ENCODE data around the gene SH3BP2.

SH3BP2 gene

DNA sequence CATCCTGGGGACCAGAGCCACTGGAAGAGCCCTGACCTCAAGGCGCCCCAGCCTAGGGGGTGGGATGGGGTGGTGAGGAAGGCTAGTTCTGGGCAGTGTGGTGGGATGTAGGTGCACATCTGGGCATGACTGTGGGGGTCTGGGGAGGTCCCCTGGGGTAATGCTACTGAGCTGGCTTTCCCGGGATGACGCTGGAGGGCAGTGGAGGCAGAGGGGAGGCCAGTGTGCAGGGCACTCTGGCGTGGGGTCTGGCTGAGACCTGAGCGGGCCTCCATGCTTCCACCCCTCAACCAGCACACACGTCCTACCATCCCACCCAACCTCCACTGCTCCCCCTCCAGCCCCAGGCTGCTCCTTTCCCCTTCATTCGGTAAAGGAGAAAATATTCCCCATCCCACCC is 4.8 kb upstream of the SH3BP2 start:
- no peak overlapping the region for H3K4me3 ChIP-seq (ENCODE audit: low read depth, low read length)
- no peak for DNase-seq (ENCODE audit: low read depth)
- TF ChIP-seq, protein P1, sequence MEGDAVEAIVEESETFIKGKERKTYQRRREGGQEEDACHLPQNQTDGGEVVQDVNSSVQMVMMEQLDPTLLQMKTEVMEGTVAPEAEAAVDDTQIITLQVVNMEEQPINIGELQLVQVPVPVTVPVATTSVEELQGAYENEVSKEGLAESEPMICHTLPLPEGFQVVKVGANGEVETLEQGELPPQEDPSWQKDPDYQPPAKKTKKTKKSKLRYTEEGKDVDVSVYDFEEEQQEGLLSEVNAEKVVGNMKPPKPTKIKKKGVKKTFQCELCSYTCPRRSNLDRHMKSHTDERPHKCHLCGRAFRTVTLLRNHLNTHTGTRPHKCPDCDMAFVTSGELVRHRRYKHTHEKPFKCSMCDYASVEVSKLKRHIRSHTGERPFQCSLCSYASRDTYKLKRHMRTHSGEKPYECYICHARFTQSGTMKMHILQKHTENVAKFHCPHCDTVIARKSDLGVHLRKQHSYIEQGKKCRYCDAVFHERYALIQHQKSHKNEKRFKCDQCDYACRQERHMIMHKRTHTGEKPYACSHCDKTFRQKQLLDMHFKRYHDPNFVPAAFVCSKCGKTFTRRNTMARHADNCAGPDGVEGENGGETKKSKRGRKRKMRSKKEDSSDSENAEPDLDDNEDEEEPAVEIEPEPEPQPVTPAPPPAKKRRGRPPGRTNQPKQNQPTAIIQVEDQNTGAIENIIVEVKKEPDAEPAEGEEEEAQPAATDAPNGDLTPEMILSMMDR (IDR thresholded peaks at IDR 0.05; ENCODE audit: low read depth, low read length, missing control alignments) = no peak

DNA sequence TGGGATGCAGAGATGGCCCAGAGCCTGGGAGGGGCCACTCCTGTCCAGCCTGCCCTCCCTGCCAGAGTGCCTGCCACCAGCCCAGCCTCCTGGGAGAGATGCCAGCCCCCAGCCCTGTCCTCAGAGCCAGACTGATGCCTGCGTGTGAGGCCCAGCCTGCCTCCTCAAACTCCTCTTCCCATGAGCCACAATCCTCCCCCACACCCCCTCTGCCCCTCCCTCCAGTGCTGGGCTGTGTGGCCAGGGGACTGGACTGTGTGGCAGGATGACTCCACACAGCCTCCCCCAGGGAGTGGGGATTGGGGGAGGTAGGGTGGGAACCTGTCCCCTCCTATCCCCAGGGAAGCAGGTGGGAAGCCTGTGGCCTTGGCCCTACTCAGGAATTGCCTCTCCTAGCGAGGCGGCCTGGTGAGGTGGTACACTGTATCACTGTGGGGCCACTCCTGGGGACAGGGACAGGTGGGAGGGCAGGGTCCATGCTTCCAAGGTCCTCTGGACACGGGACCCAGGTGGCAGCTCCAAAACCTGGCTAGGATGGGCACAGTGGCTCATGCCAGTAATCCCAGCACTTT is 4.3 kb upstream of the SH3BP2 start:
- TF ChIP-seq, protein P1 (IDR thresholded peaks at IDR 0.05; ENCODE audit: low read depth, low read length, missing control alignments) = no peak
- no peak for DNase-seq (ENCODE audit: low read depth)
- no peak overlapping the region for H3K4me3 ChIP-seq (ENCODE audit: low read depth, low read length)

DNA sequence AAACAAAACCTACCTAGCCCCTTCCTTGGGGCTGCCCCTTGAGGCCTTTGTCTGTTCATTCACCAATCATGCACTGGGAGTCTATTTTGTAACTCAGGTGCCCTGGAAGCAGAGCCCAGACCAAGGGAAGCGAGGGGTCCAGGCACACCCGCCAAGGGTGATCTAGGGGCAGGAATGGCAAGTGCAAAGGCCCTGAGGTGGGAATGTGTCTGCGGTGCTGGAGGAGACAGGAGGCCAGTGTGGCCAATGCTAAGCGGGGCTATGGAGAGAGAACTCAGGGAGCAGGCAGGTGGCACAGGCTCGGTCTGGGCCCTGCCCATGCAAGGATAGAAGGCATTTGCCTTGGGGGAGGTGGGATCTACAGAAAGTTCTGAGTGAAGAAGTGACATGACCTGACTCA is 3.5 kb upstream of the SH3BP2 start:
- TF ChIP-seq, protein P1 (IDR thresholded peaks at IDR 0.05; ENCODE audit: low read depth, low read length, missing control alignments) = no peak
- H3K4me3 ChIP-seq (ENCODE audit: low read depth, low read length) = no peak overlapping the region
- no peak for DNase-seq (ENCODE audit: low read depth)

DNA sequence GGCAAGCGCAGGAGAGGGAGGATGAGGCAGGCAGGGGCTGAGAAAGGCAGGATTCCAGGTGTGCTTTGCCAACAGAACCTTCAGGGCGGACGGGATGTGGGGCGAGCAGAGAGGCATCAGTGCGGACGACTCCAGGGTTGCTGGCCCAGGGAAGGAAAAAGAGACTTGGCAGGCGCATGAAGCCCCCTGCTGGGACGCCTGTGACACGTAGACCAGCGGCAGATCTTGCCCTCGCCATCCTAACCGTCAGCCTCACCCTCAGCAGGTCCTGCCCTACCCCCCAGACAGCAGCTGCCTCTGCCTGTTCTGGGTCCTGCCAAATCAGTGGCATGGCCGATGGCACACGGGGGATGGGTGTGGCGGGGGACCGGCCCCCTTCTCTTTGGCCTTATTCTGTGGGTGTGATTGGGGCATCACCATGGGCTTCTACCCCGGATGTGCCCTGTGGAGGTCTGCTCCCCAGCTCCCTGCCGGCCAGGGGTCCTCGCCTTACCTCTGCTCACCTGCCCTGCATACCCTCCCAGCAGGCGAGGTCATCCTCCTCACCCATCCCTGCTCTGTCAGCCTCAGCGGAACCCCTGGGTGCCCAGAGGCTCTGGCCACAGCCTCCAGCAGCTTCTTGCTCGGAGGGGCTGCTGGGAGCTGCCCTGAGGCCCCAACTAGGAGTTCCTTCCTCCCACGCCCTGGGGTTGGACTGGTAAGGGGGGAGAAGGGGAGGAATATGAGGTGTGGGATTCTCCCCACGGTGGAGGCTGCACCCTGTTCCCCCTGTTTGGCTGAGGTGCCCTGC is 2.9 kb upstream of the SH3BP2 start:
- DNase-seq (ENCODE audit: low read depth) = no peak
- TF ChIP-seq, protein P1 (IDR thresholded peaks at IDR 0.05; ENCODE audit: low read depth, low read length, missing control alignments) = no peak
- no peak overlapping the region for H3K4me3 ChIP-seq (ENCODE audit: low read depth, low read length)

DNA sequence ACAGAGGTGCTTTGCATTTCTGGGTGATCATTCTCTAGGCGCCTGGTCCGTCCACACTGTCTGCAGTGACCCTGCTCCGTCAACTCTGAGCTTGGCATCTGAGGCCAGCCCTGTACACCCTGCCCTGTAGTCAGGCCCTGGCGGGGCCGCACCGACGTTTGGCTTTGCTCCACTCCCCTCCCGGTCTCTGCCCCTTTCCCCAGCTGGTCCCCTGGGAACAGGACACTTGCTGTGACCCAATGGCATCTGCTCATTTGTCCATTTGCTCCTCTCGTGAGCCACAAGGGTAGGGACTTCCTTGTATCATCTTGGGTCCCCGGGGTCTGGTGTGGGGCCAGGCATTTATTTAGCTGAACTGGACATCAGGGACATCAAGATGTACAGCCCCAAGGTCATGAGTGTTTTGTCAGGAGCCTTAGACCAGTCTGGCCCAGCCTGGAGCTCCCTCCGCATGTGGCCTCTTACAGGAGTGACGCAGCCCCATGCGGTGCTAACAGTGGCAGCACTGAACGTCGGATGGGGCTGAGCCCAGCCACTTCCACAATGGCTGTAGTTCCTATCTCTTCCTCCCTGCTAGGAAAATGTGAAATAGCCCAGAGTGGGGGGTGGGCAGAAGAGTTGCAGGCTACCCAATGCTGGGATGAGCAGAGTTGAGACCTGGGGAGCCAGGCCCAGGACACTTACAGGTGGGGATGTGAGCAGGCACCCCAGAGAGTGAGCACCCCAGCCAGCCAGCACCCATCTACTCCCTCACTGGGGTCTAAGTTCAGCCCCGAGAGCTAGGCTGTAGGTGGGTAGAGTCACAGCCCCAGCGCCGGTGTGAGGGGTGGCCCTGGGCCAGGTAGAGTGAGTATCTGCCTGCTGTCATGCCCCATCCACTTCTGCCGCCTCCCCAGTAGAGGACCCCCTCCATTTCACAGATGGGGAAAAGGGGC is 2.0 kb upstream of the SH3BP2 start:
- H3K4me3 ChIP-seq (ENCODE audit: low read depth, low read length) = no peak overlapping the region
- TF ChIP-seq, protein P1 (IDR thresholded peaks at IDR 0.05; ENCODE audit: low read depth, low read length, missing control alignments) = no peak
- no peak for DNase-seq (ENCODE audit: low read depth)

DNA sequence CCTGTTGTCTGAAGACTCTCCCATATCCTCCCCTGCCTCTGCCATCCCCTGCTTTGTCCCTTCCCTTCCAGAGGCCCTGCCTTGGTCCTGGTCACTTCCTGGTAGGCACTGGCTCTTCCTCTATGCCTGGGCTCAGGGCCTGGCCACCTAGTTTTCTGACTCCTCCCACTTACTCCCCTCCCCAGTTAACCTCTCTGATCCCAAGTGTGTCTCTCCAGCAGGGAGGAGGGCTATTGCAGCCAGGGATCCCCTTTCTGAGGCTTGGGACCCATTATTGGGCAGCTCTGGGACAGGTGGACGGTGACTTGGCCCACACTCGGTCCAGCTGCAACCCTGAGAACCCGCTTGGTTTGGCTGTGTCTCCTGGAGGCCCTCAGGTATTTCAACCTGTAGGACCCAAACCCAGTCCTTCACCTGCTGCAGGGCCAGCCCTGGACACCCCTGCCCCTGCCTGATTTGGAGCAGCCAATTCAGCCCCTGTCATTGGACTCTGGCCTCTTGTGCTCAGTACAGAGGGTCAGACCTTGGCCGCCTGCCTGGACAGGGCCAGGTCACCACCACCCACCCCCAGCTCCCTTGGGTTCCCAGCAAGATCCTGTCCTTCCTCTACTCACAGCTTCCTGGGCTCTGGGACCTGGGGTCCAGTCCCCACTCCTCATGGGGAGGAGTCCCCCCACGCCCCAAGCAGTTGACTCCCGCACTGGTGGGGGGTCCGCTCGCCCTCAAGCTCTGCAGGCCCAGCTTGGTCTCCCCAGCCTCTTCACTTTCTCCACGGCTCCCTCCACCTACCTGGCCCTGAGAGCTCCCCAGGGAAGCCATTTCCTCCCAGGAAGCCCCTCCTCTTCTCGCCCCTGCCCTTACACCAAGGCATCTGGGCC is 1.1 kb upstream of the SH3BP2 start:
- TF ChIP-seq, protein P1 (IDR thresholded peaks at IDR 0.05; ENCODE audit: low read depth, low read length, missing control alignments) = no peak
- no peak for DNase-seq (ENCODE audit: low read depth)
- H3K4me3 ChIP-seq (ENCODE audit: low read depth, low read length) = no peak overlapping the region
